Thyroid gland (tissue), 4 donors: ENCODE data around the gene PVALB.

Experiments
- CTCF ChIP-seq, 6 experiments: fragments of 200-600 bp in 3 of 6; fragments of 450-650 bp in 3 of 6; sonication (generic) in 3 of 6; IDR thresholded peaks; one replicate each; pipeline ENCODE4 v1.5.1; 2016 to 2019; ENCODE audit warnings: antibody characterized with exemption in 6 of 6, mild to moderate bottlenecking in 2 of 6, inconsistent platforms in 1 of 6, moderate library complexity in 1 of 6
- POLR2A ChIP-seq, 2 donors: fragments of 450-650 bp; IDR thresholded peaks; one replicate each; pipeline ENCODE4 v1.6.1; 2017; ENCODE audit warnings: antibody characterized with exemption in 2 of 2, mild to moderate bottlenecking in 2 of 2, moderate library complexity in 1 of 2

DNA sequence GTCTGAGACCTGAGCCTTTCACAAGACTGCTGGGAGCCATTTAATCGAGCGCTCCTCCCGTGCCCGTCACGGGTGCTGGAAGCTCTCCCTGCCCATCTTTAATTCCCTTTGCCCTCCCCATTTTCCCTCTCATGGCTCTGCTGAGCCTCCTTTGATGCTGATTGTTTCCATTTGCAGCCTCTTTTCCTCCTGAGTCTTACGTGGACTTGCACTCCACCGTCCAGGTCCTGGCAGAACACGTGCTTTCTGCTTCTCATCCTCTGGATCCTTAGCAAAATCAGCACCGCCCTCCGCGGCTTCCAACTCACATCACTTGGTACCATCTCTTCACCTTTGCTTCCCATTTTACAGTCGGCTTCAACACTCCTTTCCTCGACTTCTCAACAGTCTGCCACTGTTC, 48.2 kb downstream of the PVALB start:
- TF ChIP-seq CTCF (IDR thresholded peaks at IDR 0.05): no peak
- no peak for TF ChIP-seq POLR2A (IDR thresholded peaks at IDR 0.05)
